Esophagus squamous epithelium (tissue), 4 donors: ENCODE measurements around the gene ANKS1A.

Experiments
- POLR2A ChIP-seq, 4 donors: fragments of 450-650 bp; IDR thresholded peaks; one replicate each; pipeline ENCODE4 v1.6.1; 2017; ENCODE audit warnings: antibody characterized with exemption in 4 of 4, mild to moderate bottlenecking in 4 of 4, moderate library complexity in 3 of 4
- TF ChIP-seq, protein P1 (sequence below), 6 experiments: fragments of 450-650 bp in 4 of 6; fragments of 200-600 bp in 2 of 6; sonication (generic) in 2 of 6; IDR thresholded peaks; one replicate each; pipeline ENCODE4 v1.5.1; 2016 to 2019; ENCODE audit warnings: antibody characterized with exemption in 6 of 6, mild to moderate bottlenecking in 4 of 6, moderate library complexity in 4 of 6

GRCh38 chr6:35013701-35014100 lies 124.6 kb downstream of the ANKS1A start:
- TF ChIP-seq, protein P1, sequence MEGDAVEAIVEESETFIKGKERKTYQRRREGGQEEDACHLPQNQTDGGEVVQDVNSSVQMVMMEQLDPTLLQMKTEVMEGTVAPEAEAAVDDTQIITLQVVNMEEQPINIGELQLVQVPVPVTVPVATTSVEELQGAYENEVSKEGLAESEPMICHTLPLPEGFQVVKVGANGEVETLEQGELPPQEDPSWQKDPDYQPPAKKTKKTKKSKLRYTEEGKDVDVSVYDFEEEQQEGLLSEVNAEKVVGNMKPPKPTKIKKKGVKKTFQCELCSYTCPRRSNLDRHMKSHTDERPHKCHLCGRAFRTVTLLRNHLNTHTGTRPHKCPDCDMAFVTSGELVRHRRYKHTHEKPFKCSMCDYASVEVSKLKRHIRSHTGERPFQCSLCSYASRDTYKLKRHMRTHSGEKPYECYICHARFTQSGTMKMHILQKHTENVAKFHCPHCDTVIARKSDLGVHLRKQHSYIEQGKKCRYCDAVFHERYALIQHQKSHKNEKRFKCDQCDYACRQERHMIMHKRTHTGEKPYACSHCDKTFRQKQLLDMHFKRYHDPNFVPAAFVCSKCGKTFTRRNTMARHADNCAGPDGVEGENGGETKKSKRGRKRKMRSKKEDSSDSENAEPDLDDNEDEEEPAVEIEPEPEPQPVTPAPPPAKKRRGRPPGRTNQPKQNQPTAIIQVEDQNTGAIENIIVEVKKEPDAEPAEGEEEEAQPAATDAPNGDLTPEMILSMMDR (IDR thresholded peaks at IDR 0.05): no peak
- no peak for TF ChIP-seq POLR2A (IDR thresholded peaks at IDR 0.05)
